SK-N-SH treated with all-trans-retinoic acid at 6 μM for 48 hours (cell line): Measurements from ENCODE around the gene NASP.

ENCODE experiments used
- ATAC-seq: fragments of 200-7000 bp; cut with Tn5 transposase; 3 replicates; pipeline ENCODE4 v1.9.1; 2020; ENCODE audit warnings: mild to moderate bottlenecking, moderate library complexity
- ARNTL ChIP-seq: fragments of 450-650 bp; formaldehyde crosslinking; IDR thresholded peaks from 2 replicates; pipeline ENCODE4 v1.5.0; 2020; ENCODE audit warnings: low read depth, mild to moderate bottlenecking, moderate library complexity, borderline replicate concordance
- BACH2 ChIP-seq: fragments of 250-450 bp; sonication (Bioruptor Pico); IDR thresholded peaks from 2 replicates; pipeline ENCODE4 v1.9.0; 2021; ENCODE audit warnings: mild to moderate bottlenecking, borderline replicate concordance
- CREB5 ChIP-seq: fragments of 250-450 bp; sonication (Bioruptor Pico); IDR thresholded peaks from 2 replicates; pipeline ENCODE4 v1.5.1; 2020; ENCODE audit warnings: low read depth, mild to moderate bottlenecking, moderate library complexity
- CSDC2 ChIP-seq: fragments of 250-450 bp; sonication (Bioruptor Pico); IDR thresholded peaks from 2 replicates; pipeline ENCODE4 v1.5.0; 2020; ENCODE audit warnings: mild to moderate bottlenecking, moderate library complexity
- CSRNP3 ChIP-seq: fragments of 250-450 bp; sonication (Bioruptor Pico); IDR thresholded peaks from 2 replicates; pipeline ENCODE4 v1.5.1; 2021; ENCODE audit warnings: mild to moderate bottlenecking, moderate library complexity
- ESRRG ChIP-seq: fragments of 250-450 bp; sonication (Bioruptor Pico); IDR thresholded peaks from 2 replicates; pipeline ENCODE4 v1.6.1; 2021; ENCODE audit warnings: mild to moderate bottlenecking
- GLIS3 ChIP-seq: fragments of 250-450 bp; sonication (Bioruptor Pico); IDR thresholded peaks from 2 replicates; pipeline ENCODE4 v1.5.0; 2020; ENCODE audit warnings: mild to moderate bottlenecking, moderate library complexity
- ISL1 ChIP-seq: fragments of 250-450 bp; sonication (Bioruptor Pico); IDR thresholded peaks from 2 replicates; pipeline ENCODE4 v2.1.2; 2022; ENCODE audit warnings: mild to moderate bottlenecking, moderate library complexity
- OSR1 ChIP-seq: fragments of 250-450 bp; sonication (Bioruptor Pico); IDR thresholded peaks from 2 replicates; pipeline ENCODE4 v1.8.0; 2022; ENCODE audit warnings: moderate library complexity, mild to moderate bottlenecking, inconsistent platforms
- POU6F1 ChIP-seq: fragments of 250-450 bp; sonication (Bioruptor Pico); IDR thresholded peaks from 2 replicates; pipeline ENCODE4 v1.8.0; 2021; ENCODE audit warnings: low read depth, mild to moderate bottlenecking, moderate library complexity, borderline replicate concordance
- PPARA ChIP-seq: fragments of 250-450 bp; sonication (Bioruptor Pico); IDR thresholded peaks from 2 replicates; pipeline ENCODE4 v1.5.0; 2020; ENCODE audit warnings: mild to moderate bottlenecking, borderline replicate concordance
- RARB ChIP-seq: fragments of 250-450 bp; sonication (Bioruptor Pico); IDR thresholded peaks from 2 replicates; pipeline ENCODE4 v1.8.0; 2021; ENCODE audit warnings: mild to moderate bottlenecking, moderate library complexity
- SNAI2 ChIP-seq: fragments of 250-450 bp; sonication (Bioruptor Pico); IDR thresholded peaks from 2 replicates; pipeline ENCODE4 v1.5.0; 2020; ENCODE audit warnings: mild to moderate bottlenecking, moderate library complexity
- TCF4 ChIP-seq: fragments of 250-450 bp; sonication (Bioruptor Pico); IDR thresholded peaks from 2 replicates; pipeline ENCODE4 v1.8.0; 2021; ENCODE audit warnings: mild to moderate bottlenecking, moderate library complexity, borderline replicate concordance
- TOX ChIP-seq: fragments of 250-450 bp; sonication (Bioruptor Pico); IDR thresholded peaks from 2 replicates; pipeline ENCODE4 v1.8.0; 2021; ENCODE audit warnings: mild to moderate bottlenecking, moderate library complexity, borderline replicate concordance
- TSHZ2 ChIP-seq: fragments of 250-450 bp; sonication (Bioruptor Pico); IDR thresholded peaks from 2 replicates; pipeline ENCODE4 v1.5.0; 2020; ENCODE audit warnings: mild to moderate bottlenecking, moderate library complexity
- ZC3H10 ChIP-seq: fragments of 250-450 bp; sonication (Bioruptor Pico); IDR thresholded peaks from 2 replicates; pipeline ENCODE4 v1.5.1; 2021; ENCODE audit warnings: mild to moderate bottlenecking, moderate library complexity
- ZFP3 ChIP-seq: fragments of 250-450 bp; sonication (Bioruptor Pico); IDR thresholded peaks from 2 replicates; pipeline ENCODE4 v1.5.0; 2020; ENCODE audit warnings: mild to moderate bottlenecking, moderate library complexity
- ZFP30 ChIP-seq: fragments of 450-650 bp; formaldehyde crosslinking; IDR thresholded peaks from 2 replicates; pipeline ENCODE4 v1.5.0; 2022; ENCODE audit warnings: mild to moderate bottlenecking, moderate library complexity
- ZNF565 ChIP-seq: fragments of 450-650 bp; formaldehyde crosslinking; conservative IDR thresholded peaks from 2 replicates; pipeline ENCODE4 v1.5.0; 2020; ENCODE audit warnings: low read depth, mild to moderate bottlenecking, moderate library complexity
- ZNF70 ChIP-seq: fragments of 450-650 bp; formaldehyde crosslinking; IDR thresholded peaks from 2 replicates; pipeline ENCODE4 v1.5.0; 2020; ENCODE audit warnings: mild to moderate bottlenecking, moderate library complexity
- ZNF8 ChIP-seq: fragments of 450-650 bp; formaldehyde crosslinking; IDR thresholded peaks from 2 replicates; pipeline ENCODE4 v1.5.0; 2020; ENCODE audit warnings: mild to moderate bottlenecking, moderate library complexity

The NASP gene

GRCh38 chr1:45566722-45567121, 17.1 kb upstream of the NASP start:
- no peak for ATAC-seq
- TF ChIP-seq ZFP30 (CRISPR knock-in tag) (no peak), ZNF70 (CRISPR knock-in tag) (no peak), BACH2 (CRISPR knock-in tag) (no peak), ESRRG (no peak), OSR1 (no peak), POU6F1 (no peak), PPARA (CRISPR knock-in tag) (no peak), ZFP3 (CRISPR knock-in tag) (no peak), GLIS3 (no peak), CSRNP3 (CRISPR knock-in tag) (no peak), TSHZ2 (CRISPR knock-in tag) (no peak), CSDC2 (CRISPR knock-in tag) (no peak), ARNTL (CRISPR knock-in tag) (no peak), TCF4 (no peak), ISL1 (CRISPR knock-in tag) (no peak), TOX (CRISPR knock-in tag) (no peak), ZC3H10 (CRISPR knock-in tag) (no peak), SNAI2 (CRISPR knock-in tag) (no peak)

- TF ChIP-seq ISL1 (CRISPR knock-in tag) = no peak
- no peak for TF ChIP-seq ZFP3 (CRISPR knock-in tag)
- TF ChIP-seq OSR1 = no peak
- TF ChIP-seq ZNF8 (CRISPR knock-in tag) = no peak
- no peak for TF ChIP-seq ESRRG
- no peak for TF ChIP-seq GLIS3
- TF ChIP-seq ZFP30 (CRISPR knock-in tag) = no peak
- TF ChIP-seq SNAI2 (CRISPR knock-in tag) = no peak
- no peak for TF ChIP-seq RARB
- ATAC-seq = no peak
These were observed 15.9 kb upstream of the NASP start for GRCh38 chr1:45567911-45568310.

- ATAC-seq = no peak
These were observed 15.4 kb upstream of the NASP start for GRCh38 chr1:45568421-45568820.

GRCh38 chr1:45569571-45569961, 14.3 kb upstream of the NASP start:
- no peak for ATAC-seq
- no peak for TF ChIP-seq TSHZ2 (CRISPR knock-in tag)
- TF ChIP-seq ESRRG = no peak

More at GRCh38 chr1:45568421-45568820, 15.4 kb upstream of the NASP start:
- TF ChIP-seq CREB5 (CRISPR knock-in tag) (no peak), ZNF565 (CRISPR knock-in tag) (no peak), ESRRG (no peak), SNAI2 (CRISPR knock-in tag) (no peak), CSDC2 (CRISPR knock-in tag) (no peak), BACH2 (CRISPR knock-in tag) (no peak), ZFP30 (CRISPR knock-in tag) (no peak), TOX (CRISPR knock-in tag) (no peak), ZNF8 (CRISPR knock-in tag) (no peak)
